Neural cell (in vitro differentiated cells): Measurements from ENCODE around the gene C1QTNF4. TPM values are rescaled to one million over a fixed set of nuclear protein-coding genes. Genes with fewer than 3 reads are reported as not detected.

Source experiments
- H2AFZ ChIP-seq: fragments of 200-600, 300-800 bp; sonication (generic), shearing (Covaris generic); 2 replicates; pipeline ENCODE4 v1.6.0; 2014; ENCODE audit warnings: low read depth, mild to moderate bottlenecking, antibody characterized with exemption, low read length, moderate library complexity
- H3F3A ChIP-seq: fragments of 200-600 bp; shearing (Covaris generic); 2 replicates; pipeline ENCODE4 v1.6.1; 2016; ENCODE audit warnings: mild to moderate bottlenecking, moderate library complexity, mixed read lengths, antibody characterized with exemption, low read length; ENCODE audit not compliant: insufficient read depth, poor library complexity, severe bottlenecking
- H3K27ac ChIP-seq: fragments of 200-600, 300-800 bp; sonication (generic), shearing (Covaris generic); 2 replicates; pipeline ENCODE4 v1.5.1; 2014; ENCODE audit warnings: mild to moderate bottlenecking, low read length, moderate library complexity
- H3K27me3 ChIP-seq: fragments of 300-800, 200-600 bp; sonication (generic), shearing (Covaris generic); 2 replicates; pipeline ENCODE4 v1.6.0; 2014; ENCODE audit warnings: mild to moderate bottlenecking, low read depth, low read length, moderate library complexity; ENCODE audit not compliant: insufficient read depth
- H3K36me3 ChIP-seq: fragments of 300-800, 200-600 bp; sonication (generic), shearing (Covaris generic); 2 replicates; pipeline ENCODE4 v1.5.1; 2014; ENCODE audit warnings: mild to moderate bottlenecking, antibody characterized with exemption, low read length, moderate library complexity; ENCODE audit not compliant: insufficient read depth
- H3K4me2 ChIP-seq: fragments of 300-800, 200-600 bp; sonication (generic), shearing (Covaris generic); 2 replicates; pipeline ENCODE4 v1.6.0; 2014; ENCODE audit warnings: mild to moderate bottlenecking, low read length
- H3K4me3 ChIP-seq: fragments of 300-800, 200-600 bp; sonication (generic), shearing (Covaris generic); 2 replicates; pipeline ENCODE4 v1.5.1; 2014; ENCODE audit warnings: mild to moderate bottlenecking, low read length, moderate library complexity
- H3K79me2 ChIP-seq: fragments of 200-600 bp; shearing (Covaris generic); replicated peaks from 2 replicates; pipeline ENCODE4 v1.6.0; 2014; ENCODE audit warnings: mild to moderate bottlenecking, low read length, moderate library complexity; ENCODE audit not compliant: insufficient read depth
- H3K9ac ChIP-seq: fragments of 300-800, 200-600 bp; sonication (generic), shearing (Covaris generic); 2 replicates; pipeline ENCODE4 v1.6.1; 2016; ENCODE audit warnings: mild to moderate bottlenecking, low read length, mixed read lengths
- H3K9me2 ChIP-seq: fragments of 200-600 bp; shearing (Covaris generic); 2 replicates; pipeline ENCODE4 v1.6.1; 2016; ENCODE audit warnings: mild to moderate bottlenecking, low read length, mixed read lengths; ENCODE audit not compliant: insufficient read depth
- H3K9me3 ChIP-seq: fragments of 200-600, 300-800 bp; sonication (generic), shearing (Covaris generic); 2 replicates; pipeline ENCODE4 v1.6.1; 2016; ENCODE audit warnings: mild to moderate bottlenecking, mixed run types, low read length, moderate library complexity, mixed read lengths
- H4K20me1 ChIP-seq: fragments of 200-600 bp; shearing (Covaris generic); 2 replicates; pipeline ENCODE4 v1.6.1; 2016; ENCODE audit warnings: mild to moderate bottlenecking, mixed run types; ENCODE audit not compliant: insufficient read depth
- CTCF ChIP-seq: fragments of 450-650 bp; IDR thresholded peaks from 2 replicates; pipeline ENCODE4 v1.5.1; 2014; ENCODE audit warnings: antibody characterized with exemption, mild to moderate bottlenecking, moderate library complexity; ENCODE audit not compliant: poor library complexity, severe bottlenecking
- EP300 ChIP-seq: fragments of 450-650 bp; conservative IDR thresholded peaks from 2 replicates; pipeline ENCODE4 v1.6.1; 2014; ENCODE audit warnings: antibody characterized with exemption, mild to moderate bottlenecking, moderate library complexity; ENCODE audit not compliant: poor library complexity, severe bottlenecking
- EZH2 ChIP-seq: fragments of 200-600, 300-800 bp; shearing (Covaris generic), sonication (generic); IDR thresholded peaks from 2 replicates; pipeline ENCODE4 v1.6.1; 2014; ENCODE audit warnings: antibody characterized with exemption, low read length, borderline replicate concordance, mild to moderate bottlenecking; ENCODE audit not compliant: insufficient read depth, poor library complexity, severe bottlenecking
- MXI1 ChIP-seq: fragments of 450-650 bp; conservative IDR thresholded peaks from 2 replicates; pipeline ENCODE4 v1.6.1; 2014; ENCODE audit warnings: antibody characterized with exemption, mild to moderate bottlenecking; ENCODE audit not compliant: poor library complexity, severe bottlenecking
- POLR2AphosphoS5 ChIP-seq: IDR thresholded peaks from 2 replicates; pipeline ENCODE4 v1.6.1; 2012
- RAD21 ChIP-seq: fragments of 450-650 bp; conservative IDR thresholded peaks from 2 replicates; pipeline ENCODE4 v1.6.1; 2014; ENCODE audit warnings: antibody characterized with exemption, mild to moderate bottlenecking, moderate library complexity
- SMC3 ChIP-seq: fragments of 450-650 bp; conservative IDR thresholded peaks from 2 replicates; pipeline ENCODE4 v1.6.1; 2014; ENCODE audit warnings: antibody characterized with exemption, mild to moderate bottlenecking, moderate library complexity; ENCODE audit not compliant: poor library complexity
- TAF1 ChIP-seq: IDR thresholded peaks from 2 replicates; pipeline ENCODE4 v1.6.1; 2012; ENCODE audit warnings: low read depth
- polyA minus RNA-seq: library from RNA; depleted of rRNA, polyadenylated mRNA; stranded (reverse); fragments of >200 nt; gene quantifications from 2 replicates; pipeline ENCODE4 v1.2.3, GENCODE V29; 2014
- polyA plus RNA-seq: library from polyadenylated mRNA; depleted of rRNA; stranded (reverse); fragments of >200 nt; gene quantifications from 2 replicates; pipeline ENCODE4 v1.2.3, GENCODE V29; 2014
- TF ChIP-seq, protein P1 (sequence below): IDR thresholded peaks from 2 replicates; pipeline ENCODE4 v1.6.1; 2012; ENCODE audit warnings: borderline replicate concordance

The C1QTNF4 gene
- 16.4 and 17.5 TPM in 2 replicates for polyA plus RNA-seq
- 15.1 and 16.6 TPM in 2 replicates for polyA minus RNA-seq

- Histone ChIP-seq H3K9me3 (no peaks in the 10 kb centered on the region), H3K27me3 (no peaks in the 10 kb centered on the region), H2AFZ (peak within 1 kb of the TSS; percentile 74), H3K4me2 (peak within 1 kb of the TSS; percentile 91), H3K9me2 (no peaks in the 10 kb centered on the region), H3K27ac (no peak within 1 kb of the TSS), H3K9ac (peak within 1 kb of the TSS; percentile 80), H3K4me3 (peak within 1 kb of the TSS; percentile 77), H3K36me3 (no peaks in the 10 kb centered on the region), H3K79me2 (no peaks in the 10 kb centered on the region), H3F3A (no peaks in the 10 kb centered on the region), H4K20me1 (no peaks in the 10 kb centered on the region)
- peak; percentile 49 for TF ChIP-seq MXI1
- no peak for TF ChIP-seq EZH2
- TF ChIP-seq TAF1: no peak
- TF ChIP-seq, protein P1, sequence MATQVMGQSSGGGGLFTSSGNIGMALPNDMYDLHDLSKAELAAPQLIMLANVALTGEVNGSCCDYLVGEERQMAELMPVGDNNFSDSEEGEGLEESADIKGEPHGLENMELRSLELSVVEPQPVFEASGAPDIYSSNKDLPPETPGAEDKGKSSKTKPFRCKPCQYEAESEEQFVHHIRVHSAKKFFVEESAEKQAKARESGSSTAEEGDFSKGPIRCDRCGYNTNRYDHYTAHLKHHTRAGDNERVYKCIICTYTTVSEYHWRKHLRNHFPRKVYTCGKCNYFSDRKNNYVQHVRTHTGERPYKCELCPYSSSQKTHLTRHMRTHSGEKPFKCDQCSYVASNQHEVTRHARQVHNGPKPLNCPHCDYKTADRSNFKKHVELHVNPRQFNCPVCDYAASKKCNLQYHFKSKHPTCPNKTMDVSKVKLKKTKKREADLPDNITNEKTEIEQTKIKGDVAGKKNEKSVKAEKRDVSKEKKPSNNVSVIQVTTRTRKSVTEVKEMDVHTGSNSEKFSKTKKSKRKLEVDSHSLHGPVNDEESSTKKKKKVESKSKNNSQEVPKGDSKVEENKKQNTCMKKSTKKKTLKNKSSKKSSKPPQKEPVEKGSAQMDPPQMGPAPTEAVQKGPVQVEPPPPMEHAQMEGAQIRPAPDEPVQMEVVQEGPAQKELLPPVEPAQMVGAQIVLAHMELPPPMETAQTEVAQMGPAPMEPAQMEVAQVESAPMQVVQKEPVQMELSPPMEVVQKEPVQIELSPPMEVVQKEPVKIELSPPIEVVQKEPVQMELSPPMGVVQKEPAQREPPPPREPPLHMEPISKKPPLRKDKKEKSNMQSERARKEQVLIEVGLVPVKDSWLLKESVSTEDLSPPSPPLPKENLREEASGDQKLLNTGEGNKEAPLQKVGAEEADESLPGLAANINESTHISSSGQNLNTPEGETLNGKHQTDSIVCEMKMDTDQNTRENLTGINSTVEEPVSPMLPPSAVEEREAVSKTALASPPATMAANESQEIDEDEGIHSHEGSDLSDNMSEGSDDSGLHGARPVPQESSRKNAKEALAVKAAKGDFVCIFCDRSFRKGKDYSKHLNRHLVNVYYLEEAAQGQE: no peak
- TF ChIP-seq CTCF: no peak
- peak; percentile 38 for TF ChIP-seq POLR2AphosphoS5
- no peak for TF ChIP-seq EP300
- TF ChIP-seq SMC3: peak; percentile 38
- TF ChIP-seq RAD21: peak; percentile 37
These were observed at the start of gene C1QTNF4 for GRCh38 chr11:47593934-47594855. TSS of gene C1QTNF4 (minus strand) at chr11:47594411. CDS start at chr11:47590810, 3,601 bp downstream.

GRCh38 chr11:47642099-47642855, 48.1 kb upstream of the C1QTNF4 start, which contains the start of gene MTCH2:
TSS of gene MTCH2 (minus strand) at chr11:47642559. CDS start at chr11:47642465, 94 bp downstream.
- H3K79me2 ChIP-seq: peaks cover 16% of the 10 kb centered on the region
- H3K27me3 ChIP-seq: no peaks in the 10 kb centered on the region
- no peaks in the 10 kb centered on the region for H3K36me3 ChIP-seq
- H3K9ac ChIP-seq: peak within 1 kb of the TSS; percentile 98
- peak within 1 kb of the TSS; percentile 88 for H3K4me2 ChIP-seq
- peak within 1 kb of the TSS; percentile 90 for H2AFZ ChIP-seq
- no peaks in the 10 kb centered on the region for H3K9me3 ChIP-seq
- H3K4me3 ChIP-seq: peak within 1 kb of the TSS; percentile 97
- H4K20me1 ChIP-seq: no peaks in the 10 kb centered on the region
- H3F3A ChIP-seq: peaks cover 3% of the 10 kb centered on the region
- TF ChIP-seq, protein P1: peak; percentile 93
- TF ChIP-seq POLR2AphosphoS5 (peak; percentile 82), EP300 (peak; percentile 39), EZH2 (no peak), SMC3 (peak; percentile 51), CTCF (peak; percentile 73), TAF1 (peak; percentile 98), MXI1 (peak; percentile 89), RAD21 (peak; percentile 26)
- no peaks in the 10 kb centered on the region for H3K9me2 ChIP-seq
- H3K27ac ChIP-seq: peak within 1 kb of the TSS; percentile 96
